ENCODE measurements around the gene KY.

Gene KY, protein sequence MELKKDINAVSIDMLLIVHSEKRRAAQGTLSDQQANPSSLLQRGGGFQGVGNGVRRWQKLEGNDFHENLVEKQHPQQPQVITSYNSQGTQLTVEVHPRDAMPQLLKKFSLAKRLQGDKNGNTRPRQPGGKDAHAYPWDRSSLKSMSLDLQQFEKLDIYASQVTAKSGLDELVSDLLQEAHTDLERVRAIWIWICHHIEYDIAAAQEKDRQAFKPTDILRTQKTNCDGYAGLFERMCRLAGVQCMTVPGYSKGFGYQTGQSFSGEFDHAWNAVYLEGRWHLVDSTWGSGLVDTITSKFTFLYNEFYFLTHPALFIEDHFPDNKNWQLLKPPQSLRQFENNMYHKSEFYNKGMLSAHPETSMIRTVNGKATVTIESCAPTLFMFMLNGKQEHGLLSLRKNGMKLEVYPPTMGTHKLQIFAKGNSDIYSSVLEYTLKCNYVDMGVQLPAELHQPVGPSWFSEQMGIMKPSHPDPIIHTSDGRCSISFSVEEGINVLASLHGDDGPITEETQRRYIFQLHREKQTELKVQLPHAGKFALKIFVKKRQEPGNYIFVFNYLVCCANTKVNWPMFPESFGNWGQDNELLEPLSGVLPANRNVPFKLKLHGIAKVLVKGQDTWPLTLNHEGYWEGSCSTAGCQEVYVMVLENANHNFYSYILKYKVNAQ

DNA sequence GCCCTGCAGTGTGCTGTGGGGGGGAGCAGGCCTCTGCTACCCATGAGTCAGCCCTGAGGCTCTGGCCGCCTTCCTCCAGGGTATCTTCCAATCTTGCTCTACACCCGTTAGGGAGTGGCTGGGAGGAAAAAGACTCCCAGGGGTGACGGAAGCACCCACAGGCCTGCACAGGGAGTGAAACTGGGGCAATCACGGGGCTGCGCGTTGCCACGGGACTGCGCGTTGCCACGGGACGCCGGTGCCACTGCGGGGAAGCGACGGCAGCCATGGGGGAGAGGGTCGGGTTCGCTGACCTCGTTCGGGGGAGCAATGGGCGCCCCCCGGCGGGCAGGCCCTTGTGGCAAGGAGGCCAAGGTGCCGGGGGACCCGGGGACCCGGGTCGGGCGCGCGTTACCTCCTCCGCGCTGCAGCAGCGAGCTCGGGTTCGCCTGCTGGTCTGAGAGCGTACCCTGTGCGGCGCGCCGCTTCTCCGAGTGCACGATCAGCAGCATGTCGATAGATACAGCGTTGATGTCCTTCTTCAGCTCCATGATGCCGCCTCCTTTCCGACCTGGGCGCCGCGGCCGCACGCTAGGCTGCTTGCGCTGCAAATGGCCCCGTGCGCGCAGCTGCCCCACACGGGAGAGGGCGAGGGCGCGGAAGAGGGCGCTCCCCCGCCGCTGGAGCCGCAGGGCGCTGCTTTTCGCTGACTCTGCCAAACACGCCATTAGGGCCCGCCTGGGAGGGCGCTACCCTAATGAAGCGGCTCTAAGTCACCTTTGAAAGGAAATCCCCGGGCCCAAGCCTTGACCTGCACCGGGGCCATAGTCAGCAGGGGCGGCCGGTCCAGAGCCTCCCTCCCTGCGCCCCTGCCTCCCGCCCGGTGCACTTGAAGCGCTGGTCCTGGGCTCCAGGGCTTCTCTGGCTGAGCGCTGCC is at the start of gene KY:
Gene KY, minus strand, starts transcription at position 592 of the 916 bp plus-strand sequence. Its CDS starts 62 bp downstream, at position 530.
- H3K9me3 Mint-ChIP-seq = no peaks in the 10 kb centered on the region
- no peaks in the 10 kb centered on the region for H3K36me3 Mint-ChIP-seq
- H3K4me3 Mint-ChIP-seq = no peak within 1 kb of the TSS
- no peak within 1 kb of the TSS for H3K27ac Mint-ChIP-seq
- no peaks in the 10 kb centered on the region for H3K4me1 Mint-ChIP-seq
- H3K27me3 Mint-ChIP-seq = peaks cover 3% of the 10 kb centered on the region

DNA sequence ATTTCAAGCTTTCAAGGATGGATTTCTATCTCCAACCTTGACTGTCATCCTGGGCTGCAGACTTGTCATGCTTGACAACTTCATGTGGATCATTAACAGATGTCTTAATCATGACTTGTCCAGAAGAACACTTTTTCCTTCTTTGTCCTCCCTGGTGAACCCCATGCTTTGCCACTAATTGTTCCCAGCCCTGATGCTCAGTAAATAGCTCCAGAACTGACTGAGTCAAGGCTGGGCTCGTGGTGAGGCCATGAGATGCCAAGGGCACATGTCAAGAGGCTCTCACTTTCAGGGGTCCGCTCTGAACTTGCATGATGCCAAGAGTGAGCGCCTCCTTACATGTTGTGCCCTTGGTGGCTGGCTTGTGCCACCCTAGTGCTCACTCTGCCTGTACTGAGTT is 48.9 kb upstream of the KY start:
- Mint-ChIP-seq H3K27ac (no peak overlapping the region), H3K36me3 (no peaks in the 10 kb centered on the region), H3K4me3 (no peak overlapping the region), H3K9me3 (no peaks in the 10 kb centered on the region), H3K4me1 (no peaks in the 10 kb centered on the region), H3K27me3 (peaks cover 5% of the 10 kb centered on the region)

DNA sequence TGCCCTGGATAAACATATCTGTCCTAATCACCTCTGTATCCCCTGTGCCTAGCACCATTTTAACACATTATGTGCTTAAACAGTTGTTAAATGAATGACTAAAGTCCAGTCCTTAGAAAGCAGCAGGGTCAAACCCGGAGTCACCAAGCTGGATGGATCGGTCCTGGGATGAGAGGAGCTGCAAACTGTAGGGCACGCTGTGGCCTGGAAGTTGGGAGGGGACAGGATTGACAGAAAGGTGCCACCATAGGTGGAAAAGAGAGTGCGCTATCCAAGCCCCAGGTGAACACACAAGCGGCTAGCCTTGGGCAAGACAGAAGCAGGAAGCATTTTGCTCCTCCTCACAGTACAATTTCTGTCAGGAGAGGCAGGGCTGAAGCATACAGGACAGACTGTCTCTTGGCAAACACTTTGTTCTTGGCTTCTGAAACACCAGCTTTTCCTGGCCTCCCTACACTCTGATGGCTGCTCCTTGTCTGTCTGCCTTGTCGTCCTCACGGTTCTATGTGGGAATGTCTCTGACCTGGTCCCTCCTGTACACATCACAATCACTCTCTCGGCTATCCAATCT is 48.4 kb upstream of the KY start:
- no peaks in the 10 kb centered on the region for H3K36me3 Mint-ChIP-seq
- peaks cover 5% of the 10 kb centered on the region for H3K27me3 Mint-ChIP-seq
- H3K4me1 Mint-ChIP-seq = no peaks in the 10 kb centered on the region
- no peaks in the 10 kb centered on the region for H3K9me3 Mint-ChIP-seq
- no peak overlapping the region for H3K4me3 Mint-ChIP-seq
- H3K27ac Mint-ChIP-seq = no peak overlapping the region

DNA sequence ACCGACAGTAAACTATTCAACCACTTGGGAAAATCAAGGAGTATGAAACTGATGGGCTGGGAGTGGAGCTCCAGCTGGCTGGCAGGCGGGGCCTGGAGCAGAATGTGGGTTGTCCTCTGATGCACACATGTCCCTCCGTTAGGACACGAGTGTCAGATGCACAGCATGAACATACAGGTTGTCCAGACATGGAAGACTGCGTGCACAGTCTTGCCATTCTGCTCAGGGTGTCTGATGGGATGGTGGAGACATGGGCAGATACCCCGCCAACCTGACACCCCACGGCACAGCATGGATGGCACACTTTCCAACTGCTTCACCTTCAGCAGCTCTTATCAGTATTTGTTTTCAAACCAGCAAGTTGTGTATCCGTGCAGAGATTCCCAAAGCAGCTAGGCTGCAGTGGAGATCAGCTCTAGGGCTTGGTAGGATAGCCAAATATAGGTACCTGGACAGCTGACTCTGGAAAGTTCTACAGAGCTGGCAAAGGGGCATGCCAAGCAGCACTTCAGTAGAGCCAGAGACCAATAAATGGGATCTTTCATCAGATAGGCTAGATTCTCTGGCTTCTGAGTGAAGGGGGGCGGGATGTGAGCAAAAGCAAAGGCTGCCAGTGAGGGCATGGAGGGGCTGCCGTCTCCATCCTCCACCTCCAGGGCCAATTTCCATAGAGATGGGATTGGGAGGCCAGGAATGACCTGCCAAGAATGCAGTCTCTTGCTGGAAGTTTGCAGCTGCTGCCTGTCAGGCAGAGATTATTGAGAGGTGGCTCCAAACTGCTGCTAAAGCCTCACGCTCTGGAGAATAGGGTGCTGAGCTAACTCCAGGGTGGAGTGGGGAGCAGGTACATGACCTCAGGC is 47.2 kb upstream of the KY start:
- no peaks in the 10 kb centered on the region for H3K36me3 Mint-ChIP-seq
- no peak overlapping the region for H3K4me3 Mint-ChIP-seq
- H3K4me1 Mint-ChIP-seq = no peaks in the 10 kb centered on the region
- peaks cover 5% of the 10 kb centered on the region for H3K27me3 Mint-ChIP-seq
- H3K9me3 Mint-ChIP-seq = no peaks in the 10 kb centered on the region
- H3K27ac Mint-ChIP-seq = no peak overlapping the region

DNA sequence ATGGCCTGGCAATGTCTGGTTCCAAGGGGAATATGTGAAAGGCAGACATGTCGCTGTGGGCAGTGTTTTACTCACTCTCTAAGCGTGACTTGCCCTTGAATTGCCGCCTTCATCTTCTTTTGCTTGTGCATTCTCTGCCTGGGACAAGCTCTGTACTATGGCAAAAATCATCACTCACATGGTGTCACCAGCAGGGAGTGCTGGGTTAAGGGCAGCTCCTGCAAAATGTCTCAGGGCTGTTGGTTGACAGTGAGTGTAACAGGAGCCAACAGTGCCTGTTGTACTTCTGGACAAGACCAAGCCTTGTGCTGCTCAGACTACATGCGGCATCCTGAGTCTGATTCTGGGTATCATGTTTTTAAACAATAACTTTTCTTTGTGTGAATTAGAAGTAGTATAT is 45.3 kb upstream of the KY start:
- Mint-ChIP-seq H3K27ac (no peak overlapping the region), H3K4me3 (no peak overlapping the region), H3K36me3 (no peaks in the 10 kb centered on the region), H3K9me3 (no peaks in the 10 kb centered on the region), H3K27me3 (peaks cover 5% of the 10 kb centered on the region), H3K4me1 (no peaks in the 10 kb centered on the region)

DNA sequence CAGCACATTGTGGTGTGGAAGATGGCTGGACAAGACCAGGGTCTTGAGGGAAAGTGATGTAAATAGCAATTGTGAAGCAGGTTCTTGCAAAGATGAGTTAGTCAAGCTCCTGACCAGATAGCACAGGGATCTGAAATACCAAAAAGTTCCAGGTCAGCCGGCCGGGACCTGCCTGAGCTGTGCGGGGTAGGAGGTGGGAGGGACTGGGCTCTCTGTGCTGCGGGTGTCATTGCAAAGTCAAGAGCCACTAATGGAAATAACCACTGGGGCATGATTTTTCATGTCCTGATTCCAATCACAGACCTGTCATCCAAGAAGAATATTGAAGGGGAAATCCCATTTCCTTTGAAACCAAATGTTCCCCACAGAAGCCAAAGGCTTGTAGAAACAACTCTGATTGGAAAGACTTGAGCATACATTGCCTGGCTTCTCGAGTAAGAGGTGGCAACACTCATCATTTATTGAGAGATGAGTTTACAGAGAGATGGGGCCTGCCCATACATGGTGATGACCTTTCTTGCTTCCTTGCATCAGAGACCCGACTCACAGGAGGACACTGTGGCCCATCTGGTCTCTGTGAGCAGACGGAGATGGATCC is 44.2 kb upstream of the KY start:
- no peak overlapping the region for H3K27ac Mint-ChIP-seq
- no peaks in the 10 kb centered on the region for H3K36me3 Mint-ChIP-seq
- H3K27me3 Mint-ChIP-seq = peaks cover 5% of the 10 kb centered on the region
- H3K9me3 Mint-ChIP-seq = no peaks in the 10 kb centered on the region
- H3K4me1 Mint-ChIP-seq = no peaks in the 10 kb centered on the region
- no peak overlapping the region for H3K4me3 Mint-ChIP-seq

DNA sequence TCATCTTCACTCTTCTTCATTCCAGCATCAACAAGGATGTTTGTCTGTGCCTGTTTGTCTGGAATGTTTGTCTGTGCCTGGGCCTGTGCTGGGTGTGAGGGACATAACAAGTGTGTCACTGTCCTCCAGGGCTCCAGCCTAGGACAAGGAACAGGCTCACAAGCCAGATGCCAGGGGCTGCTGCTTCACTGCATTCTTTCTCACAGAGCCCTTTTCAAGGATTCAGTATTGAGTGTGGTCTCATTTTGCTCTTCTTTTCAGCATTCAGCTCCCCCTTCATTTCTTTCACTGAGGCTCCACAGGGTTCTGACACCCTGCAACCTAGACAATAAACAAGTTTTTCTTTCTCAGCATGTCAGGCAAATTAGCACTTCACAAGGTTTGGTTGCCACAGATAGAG is 43.6 kb upstream of the KY start:
- Mint-ChIP-seq H3K4me3 (no peak overlapping the region), H3K27me3 (peaks cover 5% of the 10 kb centered on the region), H3K4me1 (no peaks in the 10 kb centered on the region), H3K9me3 (no peaks in the 10 kb centered on the region), H3K27ac (no peak overlapping the region), H3K36me3 (no peaks in the 10 kb centered on the region)

DNA sequence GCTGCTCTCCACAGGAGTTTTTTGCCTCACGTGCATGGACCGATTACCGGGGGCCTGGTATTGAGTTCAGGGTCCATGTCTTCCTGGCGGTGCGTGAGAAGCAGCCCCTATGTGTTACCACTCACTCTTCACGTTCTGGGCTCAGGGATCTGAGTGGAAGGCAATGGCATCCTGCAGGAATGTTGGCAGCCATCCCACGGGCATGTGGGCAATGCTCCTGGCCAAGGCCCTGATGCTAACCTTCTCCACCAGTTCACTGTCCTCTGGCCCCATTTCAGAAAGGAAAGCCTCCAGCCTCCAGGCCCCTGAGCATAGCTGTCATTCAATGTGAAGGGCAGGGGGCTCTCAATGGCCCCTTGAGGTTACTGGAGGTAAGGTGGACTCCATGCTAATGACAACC is 43.0 kb upstream of the KY start:
- Mint-ChIP-seq H3K36me3 (no peaks in the 10 kb centered on the region), H3K9me3 (no peaks in the 10 kb centered on the region), H3K27ac (no peak overlapping the region), H3K4me1 (no peaks in the 10 kb centered on the region), H3K27me3 (peaks cover 5% of the 10 kb centered on the region), H3K4me3 (no peak overlapping the region)

DNA sequence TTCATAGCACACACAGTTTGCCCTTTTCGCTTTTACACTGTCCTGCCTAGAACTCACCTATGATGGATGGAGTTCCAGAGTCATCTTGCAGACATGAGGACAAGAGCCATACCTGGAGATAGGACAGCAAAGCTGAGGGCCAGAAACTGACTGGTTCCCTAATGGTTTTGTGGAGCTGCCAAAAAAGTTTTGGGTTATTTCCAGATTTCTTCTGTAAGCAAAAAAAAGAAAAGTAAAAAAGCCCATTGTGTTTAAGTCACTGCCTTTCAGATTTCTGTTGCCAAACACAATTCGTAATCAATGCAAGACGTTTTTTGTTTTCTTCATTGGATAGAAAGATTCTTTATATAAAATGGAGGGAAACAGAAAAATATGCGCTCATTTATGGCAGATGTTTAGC is 42.4 kb upstream of the KY start:
- no peak overlapping the region for H3K27ac Mint-ChIP-seq
- H3K9me3 Mint-ChIP-seq = no peaks in the 10 kb centered on the region
- no peaks in the 10 kb centered on the region for H3K36me3 Mint-ChIP-seq
- H3K27me3 Mint-ChIP-seq = peaks cover 5% of the 10 kb centered on the region
- no peak overlapping the region for H3K4me3 Mint-ChIP-seq
- H3K4me1 Mint-ChIP-seq = no peaks in the 10 kb centered on the region

DNA sequence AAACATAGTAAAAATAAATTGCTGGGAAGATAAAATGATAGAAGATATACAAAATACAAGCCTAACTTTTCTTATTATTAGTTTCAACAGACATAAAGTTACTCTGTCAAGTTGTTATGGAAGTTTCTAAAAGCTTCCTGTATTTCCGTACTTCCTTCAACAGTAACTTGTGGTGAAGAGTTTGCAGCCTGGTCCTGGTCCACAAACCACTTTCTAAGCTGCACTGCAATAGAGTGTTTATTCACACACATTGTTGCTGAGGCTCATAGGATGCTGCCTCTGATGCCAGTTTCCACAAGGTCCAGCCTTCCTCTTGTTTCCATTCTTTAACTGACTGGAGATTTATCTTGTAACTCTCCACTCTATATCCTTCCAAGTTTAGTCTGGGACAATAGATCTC is 39.4 kb upstream of the KY start:
- Mint-ChIP-seq H3K9me3 (no peaks in the 10 kb centered on the region), H3K4me1 (no peaks in the 10 kb centered on the region), H3K4me3 (no peak overlapping the region), H3K27ac (no peak overlapping the region), H3K27me3 (peaks cover 5% of the 10 kb centered on the region), H3K36me3 (no peaks in the 10 kb centered on the region)

DNA sequence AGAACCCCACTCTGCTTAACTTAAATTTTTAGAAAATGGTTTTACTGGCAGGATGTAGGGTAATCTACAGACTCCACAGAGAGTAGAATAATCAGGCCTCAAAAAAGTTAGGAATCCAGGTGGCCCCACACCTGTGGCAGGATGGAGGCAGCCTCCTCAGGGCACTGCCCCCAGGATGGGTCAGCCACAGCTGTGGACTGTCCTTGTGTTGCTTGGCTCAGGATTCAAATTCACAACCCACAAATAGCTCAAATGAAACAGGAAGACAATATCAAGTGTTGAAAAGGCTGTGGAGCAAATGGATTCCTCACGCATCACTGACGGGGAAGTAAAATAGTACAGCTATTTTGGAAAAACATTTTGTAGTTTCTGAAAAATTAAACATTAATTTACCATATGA is 36.8 kb upstream of the KY start:
- H3K9me3 Mint-ChIP-seq = no peaks in the 10 kb centered on the region
- H3K27me3 Mint-ChIP-seq = peaks cover 2% of the 10 kb centered on the region
- no peak overlapping the region for H3K4me3 Mint-ChIP-seq
- H3K4me1 Mint-ChIP-seq = no peaks in the 10 kb centered on the region
- H3K36me3 Mint-ChIP-seq = no peaks in the 10 kb centered on the region
- H3K27ac Mint-ChIP-seq = no peak overlapping the region

DNA sequence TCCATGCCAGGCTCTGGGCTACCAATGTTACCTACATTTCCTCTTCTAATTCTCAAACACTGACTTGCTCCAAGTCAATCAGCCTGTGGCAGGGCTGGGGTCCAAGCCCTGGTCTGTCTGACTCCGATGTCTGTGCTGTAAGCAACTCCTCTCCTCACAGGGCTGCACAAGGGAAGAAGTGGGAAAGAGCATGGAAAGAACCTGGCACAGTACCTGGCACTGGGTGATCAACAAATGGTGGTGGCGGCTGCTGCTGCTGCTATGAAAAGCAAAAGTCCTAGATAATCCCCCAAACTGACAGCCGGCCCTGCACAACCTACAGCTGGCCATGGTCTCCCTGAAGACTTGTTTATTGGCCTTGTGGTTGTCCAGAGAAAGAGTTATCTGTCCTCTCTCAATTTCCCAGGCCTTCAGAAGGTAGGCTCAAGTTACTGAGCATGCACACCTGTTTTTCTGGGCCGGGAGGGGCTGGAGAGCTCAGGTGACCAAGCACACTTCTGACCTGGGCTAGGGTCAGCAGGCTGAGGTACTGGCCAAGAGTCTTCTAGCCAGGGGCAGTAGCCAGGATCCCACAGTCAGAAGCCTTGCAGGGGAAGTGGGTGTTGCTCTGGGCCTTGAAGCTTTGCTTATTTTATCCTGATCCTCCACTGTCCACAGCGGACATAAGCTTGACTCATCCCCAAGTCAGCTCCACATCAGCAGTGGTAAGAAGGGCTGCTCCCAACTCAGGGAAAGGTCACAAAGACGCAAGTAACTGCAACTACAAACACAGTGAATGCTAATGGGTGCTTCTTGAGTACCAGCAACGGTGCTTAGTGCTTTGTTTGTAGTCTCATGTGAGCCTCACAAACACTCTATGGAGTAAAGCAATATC is 35.3 kb upstream of the KY start:
- Mint-ChIP-seq H3K36me3 (no peaks in the 10 kb centered on the region), H3K9me3 (no peaks in the 10 kb centered on the region), H3K27me3 (no peaks in the 10 kb centered on the region), H3K4me1 (no peaks in the 10 kb centered on the region), H3K27ac (no peak overlapping the region), H3K4me3 (no peak overlapping the region)

DNA sequence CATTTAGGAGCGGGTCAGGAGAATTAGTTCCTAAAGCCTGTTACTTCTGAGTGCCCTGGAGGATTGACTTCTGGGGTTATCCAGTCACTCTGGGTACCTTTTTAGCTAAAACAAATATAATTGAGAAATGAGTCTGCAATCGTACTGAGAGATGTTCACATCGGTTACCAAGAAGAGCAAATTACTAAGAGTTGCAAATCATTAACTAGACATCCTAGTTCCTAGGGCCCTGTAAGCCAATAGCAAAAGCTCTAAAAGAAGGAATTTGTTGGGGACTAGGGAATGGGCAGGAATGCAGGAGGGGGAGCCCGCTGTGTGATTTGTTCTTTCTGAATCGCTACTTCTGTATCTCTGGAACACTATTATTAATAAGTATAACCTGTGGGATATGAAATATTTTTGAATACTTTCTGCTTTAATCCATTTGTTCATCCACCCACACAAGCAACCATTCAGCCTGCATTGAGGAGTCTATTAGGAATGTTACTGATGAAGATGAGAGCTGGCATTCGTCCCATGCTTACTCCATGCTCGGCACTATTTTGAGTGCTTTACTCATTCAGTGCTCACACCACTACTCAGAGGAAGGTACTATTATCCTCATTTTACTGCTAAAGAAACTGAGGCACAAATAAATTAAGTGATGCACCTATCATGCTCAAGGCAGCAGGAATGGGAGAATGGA is 31.5 kb upstream of the KY start:
- H3K27ac Mint-ChIP-seq = no peak overlapping the region

More for the DNA sequence above, 31.5 kb upstream of the KY start:
- no peak overlapping the region for H3K4me3 Mint-ChIP-seq
- peaks cover 2% of the 10 kb centered on the region for H3K27me3 Mint-ChIP-seq
- H3K9me3 Mint-ChIP-seq = peaks cover 5% of the 10 kb centered on the region
- H3K4me1 Mint-ChIP-seq = no peaks in the 10 kb centered on the region
- H3K36me3 Mint-ChIP-seq = no peaks in the 10 kb centered on the region

Measured in activated naive CD4-positive, alpha-beta T cell treated with anti-CD3 and anti-CD28 coated beads, Interleukin-2, amount 50 U/mL, for 24 hours (primary cell).